ENCODE data around the gene NRIP1. TPM values are rescaled to one million over a fixed set of nuclear protein-coding genes. Genes with fewer than 3 reads are reported as not detected.

Gene NRIP1
- total and polyA plus RNA-seq, 2 donors from 2014 or later, result 7.4 to 60.4 TPM

DNA sequence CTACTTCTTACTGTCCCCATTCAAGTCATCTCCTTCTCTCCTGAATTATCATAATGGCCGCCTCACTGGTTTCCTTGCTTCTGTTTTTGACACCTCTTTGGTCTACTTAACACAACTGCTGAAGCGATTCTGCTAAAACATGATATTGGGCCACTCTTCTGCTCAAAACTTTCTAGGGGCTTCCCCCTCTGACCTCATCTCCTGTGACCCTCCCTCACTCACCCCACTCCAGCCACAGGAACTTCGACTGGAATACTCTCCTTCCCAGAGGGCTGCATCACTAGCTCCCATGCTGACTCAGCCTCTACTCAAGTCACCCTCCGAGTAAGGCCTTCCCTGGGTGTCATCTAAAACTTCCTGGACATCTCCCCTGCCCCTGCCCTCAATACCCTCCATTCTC, 35.7 kb downstream of the NRIP1 start:
- no peak overlapping the region for H3K9ac ChIP-seq (ENCODE audit: low read length in 3 of 3)
- H3K4me3 ChIP-seq (ENCODE audit: low read length in 3 of 3), result no peak overlapping the region
- intact Hi-C loops (cut with DNase I), result no loop called here
- DNase-seq (no peak), FAIRE-seq (no peak)
- H3K27me3 ChIP-seq (ENCODE audit: control insufficient read depth, insufficient read depth, low read length), result no peaks in the 10 kb centered on the region
- H3K9me3 ChIP-seq (ENCODE audit: control insufficient read depth in 2 of 3, insufficient read depth in 1 of 3, low read length in 3 of 3), result no peaks in the 10 kb centered on the region
- TF ChIP-seq CTCF (IDR thresholded peaks at IDR 0.05; ENCODE audit: borderline replicate concordance, extremely low read depth, insufficient read depth), result no peak
- H3K4me1 ChIP-seq (ENCODE audit: control insufficient read depth in 2 of 3, insufficient read depth in 2 of 3, low read depth in 1 of 3, low read length in 3 of 3), result peaks cover 0 to 2% (median 0%) of the 10 kb centered on the region in 3 donors
- H3K27ac ChIP-seq (ENCODE audit: low read depth in 2 of 2, low read length in 2 of 2), result no peak overlapping the region
- no peaks in the 10 kb centered on the region for H3K36me3 ChIP-seq (ENCODE audit: control insufficient read depth in 2 of 3, insufficient read depth in 3 of 3, low read length in 3 of 3)

- Histone ChIP-seq H3K9ac (ENCODE audit: low read length in 3 of 3) (no peak overlapping the region), H3K9me3 (ENCODE audit: control insufficient read depth in 2 of 3, insufficient read depth in 1 of 3, low read length in 3 of 3) (no peaks in the 10 kb centered on the region), H3K4me1 (ENCODE audit: control insufficient read depth in 2 of 3, insufficient read depth in 2 of 3, low read depth in 1 of 3, low read length in 3 of 3) (peaks cover 0 to 2% (median 0%) of the 10 kb centered on the region in 3 donors), H3K27ac (ENCODE audit: low read depth in 2 of 2, low read length in 2 of 2) (no peak overlapping the region), H3K36me3 (ENCODE audit: control insufficient read depth in 2 of 3, insufficient read depth in 3 of 3, low read length in 3 of 3) (no peaks in the 10 kb centered on the region), H3K4me3 (ENCODE audit: low read length in 3 of 3) (no peak overlapping the region), H3K27me3 (ENCODE audit: control insufficient read depth, insufficient read depth, low read length) (no peaks in the 10 kb centered on the region)
- FAIRE-seq, result no peak
- peak in 2 of 5 donors; percentile 42 to 53 for DNase-seq
- intact Hi-C loops (cut with DNase I), result no loop called here
- no peak for TF ChIP-seq CTCF (IDR thresholded peaks at IDR 0.05; ENCODE audit: borderline replicate concordance, extremely low read depth, insufficient read depth)
Measured at GRCh38 chr21:15028186-15028585, 36.6 kb downstream of the NRIP1 start.

GRCh38 chr21:15027056-15027455, 37.7 kb downstream of the NRIP1 start:
- intact Hi-C loops (cut with DNase I), result no loop called here
- no peaks in the 10 kb centered on the region for H3K27me3 ChIP-seq (ENCODE audit: control insufficient read depth, insufficient read depth, low read length)
- no peak overlapping the region for H3K27ac ChIP-seq (ENCODE audit: low read depth in 2 of 2, low read length in 2 of 2)
- FAIRE-seq, result no peak
- no peaks in the 10 kb centered on the region for H3K9me3 ChIP-seq (ENCODE audit: control insufficient read depth in 2 of 3, insufficient read depth in 1 of 3, low read length in 3 of 3)
- H3K36me3 ChIP-seq (ENCODE audit: control insufficient read depth in 2 of 3, insufficient read depth in 3 of 3, low read length in 3 of 3), result no peaks in the 10 kb centered on the region
- H3K9ac ChIP-seq (ENCODE audit: low read length in 3 of 3), result no peak overlapping the region
- H3K4me1 ChIP-seq (ENCODE audit: control insufficient read depth in 2 of 3, insufficient read depth in 2 of 3, low read depth in 1 of 3, low read length in 3 of 3), result peaks cover 0 to 2% (median 0%) of the 10 kb centered on the region in 3 donors
- TF ChIP-seq CTCF (IDR thresholded peaks at IDR 0.05; ENCODE audit: borderline replicate concordance, extremely low read depth, insufficient read depth), result no peak
- no peak overlapping the region for H3K4me3 ChIP-seq (ENCODE audit: low read length in 3 of 3)
- no peak for DNase-seq

DNA sequence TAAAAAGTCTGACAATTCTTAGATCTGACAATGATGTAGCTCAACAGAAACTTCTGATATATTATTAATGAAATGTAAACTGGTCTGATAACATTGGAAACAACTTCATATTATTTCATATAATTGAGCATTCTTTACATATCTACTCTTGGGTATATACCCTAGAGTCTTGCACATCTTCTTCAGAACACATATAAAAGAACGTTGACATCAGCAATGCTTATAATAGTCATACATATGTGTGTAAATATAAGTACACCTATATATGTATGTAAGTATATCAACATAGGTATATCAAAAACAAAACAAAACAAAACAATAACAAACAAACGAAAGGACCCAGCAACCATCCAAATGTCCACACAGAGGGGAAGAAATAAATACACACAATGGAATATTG, 38.4 kb downstream of the NRIP1 start:
- FAIRE-seq (peak; percentile 53), DNase-seq (no peak)
- Histone ChIP-seq H3K27ac (ENCODE audit: low read depth in 2 of 2, low read length in 2 of 2) (no peak overlapping the region), H3K27me3 (ENCODE audit: control insufficient read depth, insufficient read depth, low read length) (no peaks in the 10 kb centered on the region), H3K36me3 (ENCODE audit: control insufficient read depth in 2 of 3, insufficient read depth in 3 of 3, low read length in 3 of 3) (no peaks in the 10 kb centered on the region), H3K9ac (ENCODE audit: low read length in 3 of 3) (no peak overlapping the region), H3K4me1 (ENCODE audit: control insufficient read depth in 2 of 3, insufficient read depth in 2 of 3, low read depth in 1 of 3, low read length in 3 of 3) (peaks cover 0 to 2% (median 0%) of the 10 kb centered on the region in 3 donors), H3K9me3 (ENCODE audit: control insufficient read depth in 2 of 3, insufficient read depth in 1 of 3, low read length in 3 of 3) (no peaks in the 10 kb centered on the region), H3K4me3 (ENCODE audit: low read length in 3 of 3) (no peak overlapping the region)
- no peak for TF ChIP-seq CTCF (IDR thresholded peaks at IDR 0.05; ENCODE audit: borderline replicate concordance, extremely low read depth, insufficient read depth)
- intact Hi-C loops (cut with DNase I), result no loop called here

Data from kidney (tissue), 14 donors.